ENCODE measurements around the gene SPDYE6.
"Not testable (repeated sequence)": the region's sequence is repeated elsewhere in the genome, so short reads cannot be mapped to it uniquely, and the experiment has no call there.

The SPDYE6 gene

GRCh38 chr7:102370038-102370437 is 13.8 kb upstream of the SPDYE6 start:
- in situ Hi-C loops (cut with HindIII; ENCODE audit: low pct_ligation_motif_present, low pct_unique_long_range_greater_than_20kb, low sequenced_read_pairs): not testable (repeated sequence)

GRCh38 chr7:102365390-102365789 is 9.1 kb upstream of the SPDYE6 start:
- in situ Hi-C loops (cut with HindIII; ENCODE audit: low pct_ligation_motif_present, low pct_unique_long_range_greater_than_20kb, low sequenced_read_pairs): not testable (repeated sequence)
- DNase-seq: peak; percentile 56

More at GRCh38 chr7:102370038-102370437, 13.8 kb upstream of the SPDYE6 start:
- not testable (repeated sequence) for DNase-seq

GRCh38 chr7:102364394-102364886 is 8.2 kb upstream of the SPDYE6 start:
- DNase-seq; in situ Hi-C loops (cut with HindIII; ENCODE audit: low pct_ligation_motif_present, low pct_unique_long_range_greater_than_20kb, low sequenced_read_pairs): not testable (repeated sequence)

- in situ Hi-C loops (cut with HindIII; ENCODE audit: low pct_ligation_motif_present, low pct_unique_long_range_greater_than_20kb, low sequenced_read_pairs): not testable (repeated sequence)
- DNase-seq: peak; percentile 100
These were observed 7.5 kb upstream of the SPDYE6 start for GRCh38 chr7:102363549-102364393.

- in situ Hi-C loops (cut with HindIII; ENCODE audit: low pct_ligation_motif_present, low pct_unique_long_range_greater_than_20kb, low sequenced_read_pairs); DNase-seq: not testable (repeated sequence)
These were observed 9.3 kb downstream of the SPDYE6 start for GRCh38 chr7:102346983-102347382.

GRCh38 chr7:102340599-102341368 is 15.5 kb downstream of the SPDYE6 start:
- in situ Hi-C loops (cut with HindIII; ENCODE audit: low pct_ligation_motif_present, low pct_unique_long_range_greater_than_20kb, low sequenced_read_pairs): not testable (repeated sequence)

GRCh38 chr7:102337420-102337819 is 18.8 kb downstream of the SPDYE6 start:
- in situ Hi-C loops (cut with HindIII; ENCODE audit: low pct_ligation_motif_present, low pct_unique_long_range_greater_than_20kb, low sequenced_read_pairs): not testable (repeated sequence)

More at GRCh38 chr7:102340599-102341368, 15.5 kb downstream of the SPDYE6 start:
- DNase-seq: peak; percentile 95

GRCh38 chr7:102337002-102337401 is 19.2 kb downstream of the SPDYE6 start:
- in situ Hi-C loops (cut with HindIII; ENCODE audit: low pct_ligation_motif_present, low pct_unique_long_range_greater_than_20kb, low sequenced_read_pairs); DNase-seq: not testable (repeated sequence)

More at GRCh38 chr7:102337420-102337819, 18.8 kb downstream of the SPDYE6 start:
- DNase-seq: not testable (repeated sequence)

GRCh38 chr7:102335574-102335973 is 20.7 kb downstream of the SPDYE6 start:
- in situ Hi-C loops (cut with HindIII; ENCODE audit: low pct_ligation_motif_present, low pct_unique_long_range_greater_than_20kb, low sequenced_read_pairs); DNase-seq: not testable (repeated sequence)

GRCh38 chr7:102330666-102331460 is 25.4 kb downstream of the SPDYE6 start:
- DNase-seq; in situ Hi-C loops (cut with HindIII; ENCODE audit: low pct_ligation_motif_present, low pct_unique_long_range_greater_than_20kb, low sequenced_read_pairs): not testable (repeated sequence)

GRCh38 chr7:102329366-102329765 is 26.9 kb downstream of the SPDYE6 start:
- DNase-seq; in situ Hi-C loops (cut with HindIII; ENCODE audit: low pct_ligation_motif_present, low pct_unique_long_range_greater_than_20kb, low sequenced_read_pairs): not testable (repeated sequence)

GRCh38 chr7:102328863-102329262 is 27.4 kb downstream of the SPDYE6 start:
- DNase-seq; in situ Hi-C loops (cut with HindIII; ENCODE audit: low pct_ligation_motif_present, low pct_unique_long_range_greater_than_20kb, low sequenced_read_pairs): not testable (repeated sequence)

- DNase-seq; in situ Hi-C loops (cut with HindIII; ENCODE audit: low pct_ligation_motif_present, low pct_unique_long_range_greater_than_20kb, low sequenced_read_pairs): not testable (repeated sequence)
These were observed 29.1 kb downstream of the SPDYE6 start for GRCh38 chr7:102327183-102327582.

GRCh38 chr7:102326157-102326889 is 29.9 kb downstream of the SPDYE6 start:
- in situ Hi-C loops (cut with HindIII; ENCODE audit: low pct_ligation_motif_present, low pct_unique_long_range_greater_than_20kb, low sequenced_read_pairs): no loop called here
- no peak for DNase-seq

GRCh38 chr7:102325106-102325505 is 31.1 kb downstream of the SPDYE6 start:
- DNase-seq; in situ Hi-C loops (cut with HindIII; ENCODE audit: low pct_ligation_motif_present, low pct_unique_long_range_greater_than_20kb, low sequenced_read_pairs): not testable (repeated sequence)

GRCh38 chr7:102323914-102324195 is 32.4 kb downstream of the SPDYE6 start:
- in situ Hi-C loops (cut with HindIII; ENCODE audit: low pct_ligation_motif_present, low pct_unique_long_range_greater_than_20kb, low sequenced_read_pairs): no loop called here
- DNase-seq: no peak

- DNase-seq: no peak
- in situ Hi-C loops (cut with HindIII; ENCODE audit: low pct_ligation_motif_present, low pct_unique_long_range_greater_than_20kb, low sequenced_read_pairs): no loop called here
These were observed 34.0 kb downstream of the SPDYE6 start for GRCh38 chr7:102322202-102322715.
